ENCODE measurements around the gene DDI1.

DNA sequence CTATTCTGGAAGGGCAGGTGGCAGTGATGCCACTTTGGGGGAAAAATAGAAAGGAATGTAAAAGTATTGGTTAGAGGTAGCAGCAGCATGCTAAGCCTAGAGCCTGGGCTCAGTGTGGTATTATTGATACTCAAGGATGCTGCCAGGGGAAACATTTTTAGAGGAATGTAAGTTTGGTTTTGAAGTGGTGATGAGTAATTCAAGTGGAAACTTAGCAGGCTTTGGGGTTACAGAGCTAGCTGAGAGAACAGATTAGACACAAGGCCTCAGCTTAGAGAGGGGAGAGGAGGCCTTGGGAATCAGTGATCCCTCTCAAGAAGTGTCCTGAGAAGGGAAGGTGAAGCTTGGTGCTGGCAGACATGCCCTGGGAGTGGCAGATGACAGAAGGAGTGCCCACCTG, 32.9 kb upstream of the DDI1 start:
- TF ChIP-seq CTCF (IDR thresholded peaks at IDR 0.05; ENCODE audit: insufficient read depth, low read depth, low read length) (no peak), EZH2 (IDR thresholded peaks at IDR 0.05; ENCODE audit: insufficient read depth, low read length) (no peak)

Measured in astrocyte (in vitro differentiated cells and primary cell).